Sciatic nerve (tissue), 2 donors: ENCODE data around the gene TYRP1. TPM values are rescaled to one million over a fixed set of nuclear protein-coding genes. Genes with fewer than 3 reads are reported as not detected.

Source experiments
- ATAC-seq: fragments of 200-7000 bp; cut with Tn5 transposase; one replicate; pipeline ENCODE4 v1.9.1; 2020; ENCODE audit warnings: mild to moderate bottlenecking, moderate library complexity
- DNase-seq: peaks from one replicate; pipeline ENCODE4 v3.0.0-alpha.2; 2020; ENCODE audit warnings: low spot score
- intact Hi-C: fragments of 100-400 bp; cut with DNase I; formaldehyde crosslinking; loops from one replicate; pipeline ENCODE4 v1.14.2; 2022
- total RNA-seq: library from RNA; stranded (reverse); fragmentation: NEBNext Ultra II Directional; extraction: Animal tissue kit (Norgen Biotek cat#: 25700); gene quantifications from one replicate; pipeline ENCODE4 v1.2.1, GENCODE V29; 2021
- donor health status: DM: no; HTN: no; CAD: no.
- donor health status: DM: no; HTN: no; CAD: no.

The TYRP1 gene
- total RNA-seq, 1 donor from 2014 or later = not detected

DNA sequence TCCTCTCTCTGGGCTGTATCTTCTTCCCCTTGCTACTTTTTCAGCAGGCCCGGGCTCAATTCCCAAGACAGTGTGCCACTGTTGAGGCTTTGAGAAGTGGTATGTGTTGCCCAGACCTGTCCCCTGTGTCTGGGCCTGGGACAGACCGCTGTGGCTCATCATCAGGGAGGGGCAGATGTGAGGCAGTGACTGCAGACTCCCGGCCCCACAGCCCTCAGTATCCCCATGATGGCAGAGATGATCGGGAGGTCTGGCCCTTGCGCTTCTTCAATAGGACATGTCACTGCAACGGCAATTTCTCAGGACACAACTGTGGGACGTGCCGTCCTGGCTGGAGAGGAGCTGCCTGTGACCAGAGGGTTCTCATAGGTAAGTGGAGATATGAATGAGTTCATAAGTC, 828 bp downstream of the TYRP1 start:
- ATAC-seq (no peak), DNase-seq (no peak)
- intact Hi-C loops = no loop called here

DNA sequence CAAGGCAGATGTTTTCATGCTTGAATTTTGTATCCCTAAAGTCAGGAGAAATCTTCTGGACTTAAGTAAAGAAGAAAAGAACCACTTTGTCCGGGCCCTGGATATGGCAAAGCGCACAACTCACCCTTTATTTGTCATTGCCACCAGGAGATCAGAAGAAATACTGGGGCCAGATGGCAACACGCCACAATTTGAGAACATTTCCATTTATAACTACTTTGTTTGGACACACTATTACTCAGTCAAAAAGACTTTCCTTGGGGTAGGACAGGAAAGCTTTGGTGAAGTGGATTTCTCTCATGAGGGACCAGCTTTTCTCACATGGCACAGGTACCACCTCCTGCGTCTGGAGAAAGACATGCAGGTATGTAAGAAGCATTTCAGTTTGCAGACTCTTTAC, 2.3 kb downstream of the TYRP1 start:
- intact Hi-C loops = no loop called here
- ATAC-seq (no peak), DNase-seq (no peak)

- DNase-seq (no peak), ATAC-seq (no peak)
- intact Hi-C loops = no loop called here
These were observed 3.9 kb downstream of the TYRP1 start for GRCh38 chr9:12696931-12697622.

DNA sequence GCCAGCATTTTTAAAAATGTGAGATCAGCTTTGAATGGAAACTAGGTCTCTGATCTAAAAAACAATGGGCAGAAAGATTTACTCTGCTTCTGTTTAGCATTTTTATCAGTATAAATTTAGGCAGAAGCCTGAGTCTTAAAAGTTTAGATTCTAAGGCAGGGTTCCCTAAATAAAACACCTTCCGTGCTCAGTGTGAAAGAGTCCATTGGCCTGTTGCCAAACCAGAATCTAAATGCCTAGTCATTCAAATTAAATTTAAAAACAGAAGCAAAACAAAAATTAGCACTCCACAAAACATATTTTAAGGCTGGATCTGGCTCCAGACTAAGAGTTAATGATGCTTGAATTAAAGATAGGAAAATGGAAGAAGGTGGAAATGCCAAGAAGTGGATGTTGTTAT, 4.5 kb downstream of the TYRP1 start:
- DNase-seq (no peak), ATAC-seq (no peak)
- intact Hi-C loops = no loop called here

DNA sequence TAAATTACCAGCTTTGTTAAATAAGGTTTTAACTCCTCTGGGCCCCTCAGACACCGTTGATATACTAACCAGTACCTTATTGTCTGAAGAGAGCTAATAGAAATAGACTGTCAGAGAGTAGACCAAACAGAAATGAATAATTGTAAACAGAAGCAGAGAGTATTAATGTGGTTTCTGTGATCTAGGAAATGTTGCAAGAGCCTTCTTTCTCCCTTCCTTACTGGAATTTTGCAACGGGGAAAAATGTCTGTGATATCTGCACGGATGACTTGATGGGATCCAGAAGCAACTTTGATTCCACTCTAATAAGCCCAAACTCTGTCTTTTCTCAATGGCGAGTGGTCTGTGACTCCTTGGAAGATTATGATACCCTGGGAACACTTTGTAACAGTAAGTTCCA, 5.1 kb downstream of the TYRP1 start:
- intact Hi-C loops = no loop called here
- peak; percentile 55 for ATAC-seq

DNA sequence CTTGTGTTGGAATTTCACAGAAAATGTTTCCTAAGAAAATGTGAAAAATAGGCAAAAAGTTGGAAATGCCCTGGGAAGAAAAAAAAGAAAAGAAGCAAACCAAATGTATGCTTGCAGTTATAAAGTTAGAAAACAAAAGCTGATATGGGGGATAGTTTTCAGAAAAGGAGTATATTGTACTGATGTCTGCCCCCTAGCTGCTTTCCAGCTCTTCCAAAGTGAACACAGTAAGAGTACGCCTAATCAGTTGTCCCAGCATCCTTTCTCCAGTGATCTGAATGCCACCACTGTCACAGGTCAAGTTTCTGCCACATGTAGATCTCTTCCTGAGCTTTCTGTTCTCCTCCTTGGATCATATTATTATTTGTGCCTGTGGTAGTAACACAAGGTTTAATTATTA, 5.8 kb downstream of the TYRP1 start:
- ATAC-seq = no peak
- intact Hi-C loops = no loop called here
- no peak for DNase-seq

More for the DNA sequence above, 5.1 kb downstream of the TYRP1 start:
- DNase-seq = no peak

GRCh38 chr9:12699529-12699928, 6.3 kb downstream of the TYRP1 start:
- no peak for ATAC-seq
- intact Hi-C loops = no loop called here
- DNase-seq = no peak

GRCh38 chr9:12701126-12701525, 7.9 kb downstream of the TYRP1 start:
- intact Hi-C loops = no loop called here
- DNase-seq (no peak), ATAC-seq (no peak)

DNA sequence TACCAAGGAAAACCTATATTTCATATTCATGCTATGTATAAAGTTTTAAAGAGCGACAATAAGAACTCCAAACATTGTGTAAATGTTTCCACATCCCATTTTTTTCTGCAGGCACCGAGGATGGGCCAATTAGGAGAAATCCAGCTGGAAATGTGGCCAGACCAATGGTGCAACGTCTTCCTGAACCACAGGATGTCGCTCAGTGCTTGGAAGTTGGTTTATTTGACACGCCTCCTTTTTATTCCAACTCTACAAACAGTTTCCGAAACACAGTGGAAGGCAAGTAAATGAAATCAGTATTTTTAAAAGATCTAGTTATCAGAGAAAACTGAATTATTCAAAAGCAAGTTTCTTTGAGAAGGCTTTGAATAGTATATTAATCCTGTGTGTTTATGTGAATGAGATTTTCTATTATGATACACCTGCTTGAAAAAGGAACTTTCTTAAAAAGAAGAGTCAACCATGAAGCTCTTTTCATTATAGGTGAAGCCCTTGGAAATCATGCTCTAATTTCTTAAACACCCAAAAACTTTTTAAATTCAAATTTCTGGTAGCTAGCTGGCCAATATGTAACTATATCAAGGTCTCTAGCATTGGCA, 9.1 kb downstream of the TYRP1 start:
- ATAC-seq (peak; percentile 85), DNase-seq (peak; percentile 56)
- intact Hi-C loops = no loop called here

GRCh38 chr9:12703996-12704395, 10.8 kb downstream of the TYRP1 start:
- intact Hi-C loops = no loop called here
- DNase-seq = no peak
- ATAC-seq = no peak

DNA sequence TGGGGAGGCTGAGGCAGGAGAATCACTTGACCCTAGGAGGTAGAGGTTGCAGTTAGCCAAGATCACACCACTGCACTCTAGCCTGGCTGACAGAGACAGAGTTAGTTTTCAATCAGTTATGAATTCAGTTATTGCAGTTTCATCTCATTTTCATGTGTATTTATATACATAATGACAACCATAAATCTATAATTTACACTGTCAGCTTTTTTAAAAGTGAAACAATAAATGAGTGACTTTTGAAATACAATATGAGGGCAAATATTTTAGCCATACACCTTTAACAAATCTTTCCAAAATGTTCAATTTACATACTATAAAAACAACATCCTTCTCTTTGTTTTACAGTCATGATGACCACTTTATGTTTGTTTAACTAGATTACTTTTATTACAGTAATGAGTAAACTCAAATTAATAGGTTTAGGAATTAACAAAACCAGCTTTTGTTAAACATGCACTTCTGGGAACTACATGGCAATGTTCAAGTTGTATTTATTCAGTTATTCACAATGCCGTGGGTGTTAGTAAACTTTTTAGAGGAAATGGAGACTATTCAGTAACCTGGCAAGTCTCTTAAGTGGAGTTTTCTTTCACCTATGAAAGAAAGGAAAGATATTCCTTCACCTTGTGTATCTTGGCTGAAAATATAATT, 12.7 kb downstream of the TYRP1 start:
- intact Hi-C loops = no loop called here
- ATAC-seq (no peak), DNase-seq (no peak)

DNA sequence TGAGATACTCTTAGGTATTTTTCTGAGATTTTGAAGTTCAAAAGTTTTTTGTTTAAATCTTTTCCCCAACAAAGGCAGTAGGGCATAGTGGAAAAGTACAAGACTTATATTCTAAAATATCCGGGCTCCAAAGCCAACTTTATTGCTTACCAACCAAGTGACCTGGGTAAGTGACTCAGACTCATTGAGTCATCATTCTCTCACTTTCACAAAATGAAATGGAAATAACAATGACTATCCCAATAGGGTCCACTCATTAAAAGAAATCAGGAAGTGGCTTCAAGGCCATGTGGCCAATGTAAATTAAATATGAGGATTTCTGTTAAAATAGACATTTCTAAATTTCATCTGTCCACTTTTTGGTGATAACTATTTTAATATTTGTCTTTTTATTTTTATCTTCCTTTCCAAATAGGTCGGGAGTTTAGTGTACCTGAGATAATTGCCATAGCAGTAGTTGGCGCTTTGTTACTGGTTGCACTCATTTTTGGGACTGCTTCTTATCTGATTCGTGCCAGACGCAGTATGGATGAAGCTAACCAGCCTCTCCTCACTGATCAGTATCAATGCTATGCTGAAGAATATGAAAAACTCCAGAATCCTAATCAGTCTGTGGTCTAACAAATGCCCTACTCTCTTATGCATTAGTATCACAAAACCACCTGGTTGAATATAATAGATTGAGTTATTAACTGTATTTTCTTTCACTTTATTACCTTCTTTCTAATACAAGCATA, 15.5 kb downstream of the TYRP1 start:
- intact Hi-C loops = no loop called here
- ATAC-seq = no peak
- no peak for DNase-seq

GRCh38 chr9:12712532-12712931, 19.3 kb downstream of the TYRP1 start:
- intact Hi-C loops = no loop called here
- ATAC-seq (no peak), DNase-seq (no peak)

GRCh38 chr9:12715268-12715667, 22.1 kb downstream of the TYRP1 start:
- no peak for ATAC-seq
- DNase-seq = no peak
- intact Hi-C loops = no loop called here

GRCh38 chr9:12716823-12717600, 23.8 kb downstream of the TYRP1 start:
- DNase-seq (no peak), ATAC-seq (no peak)
- intact Hi-C loops = no loop called here

- DNase-seq (no peak), ATAC-seq (no peak)
- intact Hi-C loops = no loop called here
These were observed 24.7 kb downstream of the TYRP1 start for GRCh38 chr9:12717907-12718306.

DNA sequence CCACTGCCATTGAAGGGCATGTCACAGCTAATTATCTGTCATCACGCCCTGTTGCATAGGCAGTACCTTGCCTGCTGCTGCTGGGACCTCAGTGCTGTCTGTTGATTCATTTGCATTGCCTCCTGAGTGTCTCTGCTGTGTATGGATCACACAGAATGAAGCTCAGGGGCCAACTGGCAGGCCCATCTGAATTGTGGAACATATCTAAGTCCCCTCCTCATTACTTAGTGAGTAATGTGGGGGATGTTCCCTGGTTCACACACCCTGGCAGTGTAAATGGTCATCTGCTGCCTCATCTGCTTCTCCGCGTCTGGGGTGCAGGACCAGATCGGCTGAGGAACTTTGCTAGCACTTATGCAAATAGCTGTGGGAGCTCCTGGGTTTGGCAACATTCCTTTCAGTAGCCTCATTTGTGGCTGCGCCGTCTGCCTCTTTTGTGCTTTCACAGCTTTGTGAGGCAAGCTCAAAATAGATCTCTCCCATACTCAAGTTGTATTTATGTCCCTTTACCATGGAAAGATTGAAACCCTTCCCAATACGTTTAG, 25.4 kb downstream of the TYRP1 start:
- no peak for ATAC-seq
- intact Hi-C loops = no loop called here

GRCh38 chr9:12719431-12719830, 26.2 kb downstream of the TYRP1 start:
- intact Hi-C loops = no loop called here

More for the DNA sequence above, 25.4 kb downstream of the TYRP1 start:
- no peak for DNase-seq

DNA sequence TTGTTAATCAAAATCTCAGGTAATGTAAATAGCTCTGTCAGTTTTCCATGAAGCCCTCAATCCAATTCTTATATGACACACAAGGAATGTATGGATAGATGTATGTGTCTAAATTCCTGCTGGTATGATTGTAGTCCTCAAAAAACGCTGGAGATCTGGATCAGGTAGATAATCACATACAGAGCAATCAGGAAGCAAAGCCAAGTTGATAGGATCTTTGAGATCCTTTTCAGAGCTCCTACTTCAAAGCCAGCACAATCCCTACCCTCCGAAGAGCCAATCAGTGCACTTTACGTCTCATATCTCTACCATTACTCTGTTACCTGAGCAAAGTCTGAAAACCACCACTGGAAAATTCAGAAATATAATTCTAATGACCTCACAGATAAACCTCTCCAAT, 27.4 kb downstream of the TYRP1 start:
- intact Hi-C loops = loop anchor here (10.0 kb wide), 1 partner anchor 364 kb away; no protein-coding TSS in a partner anchor
- no peak for ATAC-seq
- DNase-seq = no peak

More at GRCh38 chr9:12719431-12719830, 26.2 kb downstream of the TYRP1 start:
- DNase-seq (no peak), ATAC-seq (no peak)
